ENCODE results near the gene ZMYND10. TPM values are rescaled to one million over a fixed set of nuclear protein-coding genes. Genes with fewer than 3 reads are reported as not detected.

Gene ZMYND10
- total RNA-seq, 1 experiment from 2014 or later: 1.4 TPM

DNA sequence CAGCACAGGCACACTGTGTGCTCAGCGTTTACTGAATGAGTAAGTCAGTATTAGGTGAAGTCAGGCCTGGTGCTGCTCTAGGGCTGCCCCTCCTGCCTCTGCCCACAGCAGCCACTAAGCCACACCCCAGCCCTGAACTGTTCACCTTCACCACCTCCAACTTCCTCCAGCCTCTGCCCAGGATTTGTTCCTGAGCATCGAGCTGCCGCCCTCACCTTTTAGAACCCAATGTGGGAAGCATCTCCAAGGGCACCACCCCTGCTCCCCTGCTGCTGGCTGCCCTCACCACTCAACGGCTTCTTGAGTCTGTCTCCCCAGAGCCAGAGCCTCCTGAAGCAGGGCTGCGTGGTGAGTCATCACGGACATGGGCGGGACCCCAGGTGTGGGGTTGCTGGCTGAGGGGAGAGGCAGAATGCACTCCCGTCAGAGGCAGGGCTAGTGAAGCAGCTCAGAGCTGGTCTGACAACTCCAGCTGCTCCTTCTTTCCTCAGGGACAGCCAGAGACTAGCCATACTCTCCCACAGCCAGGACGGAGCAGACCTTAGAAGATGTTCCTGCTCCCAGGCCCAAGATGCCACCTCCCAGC is 28.8 kb downstream of the ZMYND10 start:
- no peak overlapping the region for H2BK20ac ChIP-seq (ENCODE audit: low read depth, low read length, poor library complexity, severe bottlenecking)
- Mint-ChIP-seq H3K4me3 (no peak overlapping the region; a peak in 1 of 5 replicates), H3K27ac (peak overlapping the region in 2 of 3 experiments; percentile 3 to 79; a peak in 3 of 7 replicates), H3K4me1 (peaks cover 15 to 30% of the 10 kb centered on the region in 2 experiments), H3K9me3 (peaks cover 5 to 7% of the 10 kb centered on the region in 2 experiments), H3K36me3 (ENCODE audit: insufficient read depth in 1 of 3, low read depth in 3 of 3) (peaks cover 48 to 57% (median 56%) of the 10 kb centered on the region in 3 experiments), H3K27me3 (ENCODE audit: low read depth) (no peaks in the 10 kb centered on the region)
- H3K4ac ChIP-seq (ENCODE audit: low read depth, low read length): no peak overlapping the region
- no peak overlapping the region for H2AK5ac ChIP-seq (ENCODE audit: insufficient read length, low read length)
- H3K27me3 ChIP-seq (ENCODE audit: insufficient read depth, low read length): no peaks in the 10 kb centered on the region
- no peak overlapping the region for H3K4me2 ChIP-seq (ENCODE audit: insufficient read depth, insufficient read length, low read length)
- no peak overlapping the region for H2BK15ac ChIP-seq (ENCODE audit: low read depth, low read length)
- H3K23me2 ChIP-seq (ENCODE audit: insufficient read length, low read depth, low read length, poor library complexity, severe bottlenecking): peaks cover 3% of the 10 kb centered on the region
- H2AFZ ChIP-seq (ENCODE audit: low read length): no peak overlapping the region
- H3T11ph ChIP-seq (ENCODE audit: low read length): no peak overlapping the region
- no peaks in the 10 kb centered on the region for H3K79me1 ChIP-seq (ENCODE audit: insufficient read depth, low read depth, low read length, poor library complexity, severe bottlenecking)
- no peak overlapping the region for H2BK12ac ChIP-seq (ENCODE audit: insufficient read length, low read depth, low read length)
- WGBS (ENCODE audit: extremely low coverage, insufficient read length, low lambda C conversion rate): no CpG with 5 or more reads among the region's 9 CpGs
- no peak for TF ChIP-seq CTCF (conservative IDR thresholded peaks at IDR 0.05)
- no peaks in the 10 kb centered on the region for H3K9me3 ChIP-seq (ENCODE audit: control insufficient read depth, low read depth, low read length)
- H3K14ac ChIP-seq (ENCODE audit: insufficient read depth, low read length): no peak overlapping the region
- H4K8ac ChIP-seq (replicated peaks; ENCODE audit: insufficient read length, low read depth, low read length): no peak overlapping the region
- no peak overlapping the region for H3K56ac ChIP-seq (ENCODE audit: insufficient read length, low read depth, low read length)
- no peak overlapping the region for H3K9ac ChIP-seq (ENCODE audit: extremely low read depth, insufficient read length, low read length)
- H3K79me2 ChIP-seq (ENCODE audit: insufficient read depth, low read length): peaks cover 5% of the 10 kb centered on the region; the same call in 1 of the 2 replicates
- no peak overlapping the region for H3K18ac ChIP-seq (ENCODE audit: insufficient read length, low read depth, low read length)
- H3K23ac ChIP-seq (ENCODE audit: insufficient read length, low read depth, low read length): no peak overlapping the region
- H3K4me1 ChIP-seq (ENCODE audit: insufficient read depth, low read length): no peaks in the 10 kb centered on the region; the same call in 1 of the 2 replicates
- no peak overlapping the region for H3K27ac ChIP-seq (ENCODE audit: insufficient read length, low read depth, low read length)
- H4K91ac ChIP-seq (ENCODE audit: insufficient read length, low read depth, low read length): no peak overlapping the region
- H4K20me1 ChIP-seq (ENCODE audit: control insufficient read depth, insufficient read depth, insufficient read length): no peaks in the 10 kb centered on the region
- DNase-seq: peak; percentile 75
- no peak overlapping the region for H2BK120ac ChIP-seq (ENCODE audit: low read depth, low read length, poor library complexity, severe bottlenecking)
- H4K5ac ChIP-seq (ENCODE audit: insufficient read length, low read depth, low read length): no peak overlapping the region
- no peak overlapping the region for H2BK5ac ChIP-seq (ENCODE audit: insufficient read length, low read length)
